Naive thymus-derived CD8-positive, alpha-beta T cell (primary cell): Measurements from ENCODE around the gene COL28A1. TPM values are rescaled to one million over a fixed set of nuclear protein-coding genes. Genes with fewer than 3 reads are reported as not detected.
"Not testable (repeated sequence)": the region's sequence is repeated elsewhere in the genome, so short reads cannot be mapped to it uniquely, and the experiment has no call there.

ENCODE experiments used
- ATAC-seq, 2 donors: fragments of 150-1000 bp; cut with Tn5 transposase in 1 of 2; sonication (Bioruptor Pico), chemical (Tn5 transposase) in 1 of 2; 1 replicate in 1 of 2; 2 replicates in 1 of 2; pipeline ENCODE4 v1.10.0; 2021; ENCODE audit warnings: mild to moderate bottlenecking in 2 of 2, moderate library complexity in 2 of 2
- POLR2A ChIA-PET: fragments of 350-600 bp; sonication (Branson Sonifier 250); formaldehyde crosslinking; loops from one replicate; lab custom pipeline; 2021; ENCODE audit warnings: antibody characterized with exemption; lab: Charles Lee
- DNase-seq, 10 donors: peaks; one replicate each; pipeline versions ENCODE4 v3.0.0 to v3.0.0-alpha.2; 2020 to 2022
- H3K27ac Mint-ChIP-seq, 10 donors: one replicate each; pipeline ENCODE4 v1.8.0; 2020 to 2022; ENCODE audit warnings: mild to moderate bottlenecking in 10 of 10, mixed read lengths in 10 of 10, moderate library complexity in 4 of 10, inconsistent platforms in 1 of 10
- H3K27me3 Mint-ChIP-seq, 5 donors: one replicate each; pipeline ENCODE4 v1.8.0; 2021 to 2022; ENCODE audit warnings: mixed read lengths in 5 of 5
- H3K36me3 Mint-ChIP-seq, 3 donors: one replicate each; pipeline ENCODE4 v1.8.0; 2020 to 2022; ENCODE audit warnings: mixed read lengths in 3 of 3, mild to moderate bottlenecking in 2 of 3, inconsistent platforms in 1 of 3
- H3K4me1 Mint-ChIP-seq, 4 donors: one replicate each; pipeline ENCODE4 v1.8.0; 2021 to 2022; ENCODE audit warnings: mixed read lengths in 4 of 4
- H3K4me3 Mint-ChIP-seq, 10 donors: one replicate each; pipeline ENCODE4 v1.8.0; 2020 to 2022; ENCODE audit warnings: mild to moderate bottlenecking in 10 of 10, mixed read lengths in 10 of 10, moderate library complexity in 6 of 10, inconsistent platforms in 1 of 10
- H3K9me3 Mint-ChIP-seq, 9 donors: one replicate each; pipeline ENCODE4 v1.8.0; 2020 to 2022; ENCODE audit warnings: mixed read lengths in 9 of 9, mild to moderate bottlenecking in 3 of 9, inconsistent platforms in 1 of 9, moderate library complexity in 1 of 9
- polyA plus RNA-seq, 3 donors: library from polyadenylated mRNA; unstranded; fragments of 300-500 nt; fragmentation: Illumina TruSeq; gene quantifications; one replicate each; pipeline ENCODE4 v1.2.3, GENCODE V29; 2021
- total RNA-seq, 8 experiments: library from RNA in 2 of 8; stranded (reverse) in 2 of 8; gene quantifications; one replicate each; pipeline ENCODE4 v1.2.3 and lab custom pipeline; 2021 to 2026

Gene COL28A1
- total and polyA plus RNA-seq, 5 experiments from 2014 or later: 0.33 to 0.91 TPM; not detected in 3

DNA sequence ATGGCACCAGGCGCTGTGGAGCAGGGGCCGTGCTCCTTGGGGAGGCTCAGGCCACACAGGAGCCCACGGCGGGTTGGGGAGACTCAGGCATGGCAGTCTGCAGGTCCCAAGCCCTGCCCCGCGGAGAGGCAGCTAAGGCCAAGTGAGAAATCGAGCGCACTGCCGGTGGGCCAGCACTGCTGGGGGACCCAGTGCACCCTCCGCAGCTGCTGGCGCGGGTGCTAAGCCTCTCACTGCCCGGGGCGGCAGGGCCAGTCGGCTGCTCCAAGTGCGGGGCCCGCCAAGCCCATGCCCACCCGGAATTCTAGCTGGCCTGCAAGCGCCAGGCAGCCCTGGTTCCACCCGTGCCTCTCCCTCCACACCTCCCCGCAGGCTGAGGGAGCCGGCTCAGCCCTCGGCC lies 57.1 kb downstream of the COL28A1 start:
- Mint-ChIP-seq H3K4me1 (no peaks in the 10 kb centered on the region), H3K9me3 (peaks cover 0 to 11% (median 3%) of the 10 kb centered on the region in 9 donors), H3K36me3 (no peaks in the 10 kb centered on the region), H3K27me3 (no peaks in the 10 kb centered on the region), H3K27ac (no peak overlapping the region), H3K4me3 (no peak overlapping the region)
- DNase-seq: no peak
- POLR2A ChIA-PET: no interaction called here
- no peak for ATAC-seq

DNA sequence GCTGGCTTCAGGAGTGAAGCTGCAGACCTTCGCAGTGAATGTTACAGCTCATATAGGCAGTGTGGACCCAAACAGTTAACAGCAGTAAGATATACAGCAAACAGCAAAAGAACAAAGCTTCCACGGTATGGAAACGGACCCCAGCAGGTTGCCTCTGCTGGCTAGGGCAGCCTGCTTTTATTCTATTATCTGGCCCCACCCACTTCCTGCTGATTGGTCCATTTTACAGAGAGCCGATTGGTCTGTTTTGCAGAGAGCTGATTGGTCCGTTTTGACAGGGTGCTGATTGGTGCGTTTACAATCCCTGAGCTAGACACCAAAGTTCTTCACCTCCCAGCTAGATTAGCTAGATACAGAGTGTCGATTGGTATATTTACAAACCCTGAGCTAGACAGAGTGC lies 58.0 kb downstream of the COL28A1 start:
- POLR2A ChIA-PET, DNase-seq, H3K4me1 Mint-ChIP-seq, H3K36me3 Mint-ChIP-seq, H3K27ac Mint-ChIP-seq, H3K9me3 Mint-ChIP-seq, ATAC-seq, H3K27me3 Mint-ChIP-seq, H3K4me3 Mint-ChIP-seq: not testable (repeated sequence)

DNA sequence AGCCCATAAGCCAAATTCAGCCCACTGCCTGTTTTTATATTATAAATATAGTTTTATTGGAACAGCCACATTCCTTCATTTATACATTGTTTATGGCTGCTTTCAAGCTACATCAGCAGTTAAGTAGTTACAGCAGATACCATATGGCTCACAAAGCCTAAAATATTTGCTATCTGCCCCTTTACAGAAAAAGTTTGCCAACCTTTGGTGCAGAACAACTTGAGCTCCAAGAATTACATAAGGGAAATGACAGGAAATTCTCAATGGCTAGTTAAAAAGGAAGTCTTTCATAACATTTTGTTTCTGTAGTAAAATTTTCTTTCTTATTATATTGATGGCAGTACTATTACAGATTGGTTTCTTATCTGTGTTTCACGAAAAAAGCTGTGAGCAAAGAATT lies 59.3 kb downstream of the COL28A1 start:
- no peak for DNase-seq
- no peak overlapping the region for H3K27ac Mint-ChIP-seq
- POLR2A ChIA-PET: no interaction called here
- H3K4me3 Mint-ChIP-seq: no peak overlapping the region
- ATAC-seq: no peak
- no peaks in the 10 kb centered on the region for H3K36me3 Mint-ChIP-seq
- H3K4me1 Mint-ChIP-seq: no peaks in the 10 kb centered on the region
- no peaks in the 10 kb centered on the region for H3K27me3 Mint-ChIP-seq
- H3K9me3 Mint-ChIP-seq: peaks cover 0 to 6% (median 0%) of the 10 kb centered on the region in 9 donors

DNA sequence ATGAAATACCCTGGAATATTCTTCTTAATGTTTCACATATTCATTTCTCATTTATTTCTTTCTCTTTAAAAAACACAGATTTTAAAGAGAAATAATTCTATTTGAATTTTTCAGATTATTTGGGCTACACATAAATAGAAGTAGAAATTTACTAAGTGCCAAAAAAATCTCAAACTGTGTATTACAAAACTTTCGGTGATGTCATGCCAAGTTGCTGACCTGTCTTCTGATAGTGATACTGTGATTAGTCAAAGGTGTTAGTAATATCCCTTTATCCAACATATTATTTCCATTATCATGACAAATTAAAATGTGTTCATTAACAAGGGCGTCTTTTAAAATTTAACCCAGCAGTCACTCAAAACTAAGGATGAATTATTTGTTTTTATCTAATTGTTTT lies 60.1 kb downstream of the COL28A1 start:
- Mint-ChIP-seq H3K9me3 (peaks cover 0 to 6% (median 0%) of the 10 kb centered on the region in 9 donors), H3K4me3 (no peak overlapping the region), H3K4me1 (no peaks in the 10 kb centered on the region), H3K27ac (no peak overlapping the region), H3K27me3 (no peaks in the 10 kb centered on the region), H3K36me3 (no peaks in the 10 kb centered on the region)
- DNase-seq (no peak), ATAC-seq (no peak)
- POLR2A ChIA-PET: no interaction called here

DNA sequence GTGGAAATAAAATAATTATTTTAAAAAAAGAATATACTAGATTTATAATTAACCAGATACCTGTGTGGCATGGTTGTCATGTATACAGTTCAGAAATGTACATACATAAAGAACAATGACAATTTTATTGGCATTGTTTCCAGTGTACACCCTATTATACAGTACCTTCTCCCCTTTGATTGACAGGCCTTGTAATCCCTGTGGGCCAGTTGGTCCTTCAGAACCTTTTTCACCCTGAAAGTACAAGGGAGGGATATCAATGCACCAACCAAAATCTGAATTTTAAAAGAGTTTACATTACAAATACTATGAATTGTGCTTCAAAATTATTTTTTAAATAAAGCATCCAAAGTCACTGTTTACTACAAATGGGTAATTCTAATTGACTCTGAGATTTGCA lies 61.2 kb downstream of the COL28A1 start:
- no peak overlapping the region for H3K27ac Mint-ChIP-seq
- H3K9me3 Mint-ChIP-seq: peaks cover 0 to 6% (median 0%) of the 10 kb centered on the region in 9 donors
- POLR2A ChIA-PET: no interaction called here

DNA sequence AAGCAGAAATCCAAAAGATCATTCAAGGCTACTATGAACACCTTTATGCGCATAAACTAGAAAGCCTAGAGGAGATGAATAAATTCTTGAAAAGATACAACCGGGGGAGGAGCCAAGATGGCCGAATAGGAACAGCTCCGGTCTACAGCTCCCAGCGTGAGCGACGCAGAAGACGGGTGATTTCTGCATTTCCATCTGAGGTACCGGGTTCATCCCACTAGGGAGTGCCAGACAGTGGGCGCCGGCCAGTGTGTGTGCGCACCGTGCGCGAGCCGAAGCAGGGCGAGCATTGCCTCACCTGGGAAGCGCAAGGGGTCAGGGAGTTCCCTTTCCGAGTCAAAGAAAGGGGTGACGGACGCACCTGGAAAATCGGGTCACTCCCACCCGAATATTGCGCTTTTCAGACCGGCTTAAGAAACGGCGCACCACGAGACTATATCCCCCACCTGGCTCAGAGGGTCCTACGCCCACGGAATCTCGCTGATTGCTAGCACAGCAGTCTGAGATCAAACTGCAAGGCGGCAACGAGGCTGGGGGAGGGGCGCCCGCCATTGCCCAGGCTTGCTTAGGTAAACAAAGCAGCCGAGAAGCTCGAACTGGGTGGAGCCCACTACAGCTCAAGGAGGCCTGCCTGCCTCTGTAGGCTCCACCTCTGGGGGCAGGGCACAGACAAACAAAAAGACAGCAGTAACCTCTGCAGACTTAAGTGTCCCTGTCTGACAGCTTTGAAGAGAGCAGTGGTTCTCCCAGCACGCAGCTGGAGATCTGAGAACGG lies 70.5 kb downstream of the COL28A1 start:
- H3K4me3 Mint-ChIP-seq, ATAC-seq, H3K27ac Mint-ChIP-seq, H3K27me3 Mint-ChIP-seq, POLR2A ChIA-PET, H3K4me1 Mint-ChIP-seq, DNase-seq: not testable (repeated sequence)
- Mint-ChIP-seq H3K9me3 (peaks cover 0 to 16% (median 6%) of the 10 kb centered on the region in 9 donors), H3K36me3 (peaks cover 0 to 11% (median 4%) of the 10 kb centered on the region in 3 donors)

More for the DNA sequence above, 61.2 kb downstream of the COL28A1 start:
- Mint-ChIP-seq H3K36me3 (no peaks in the 10 kb centered on the region), H3K4me3 (no peak overlapping the region), H3K4me1 (no peaks in the 10 kb centered on the region), H3K27me3 (no peaks in the 10 kb centered on the region)
- DNase-seq (no peak), ATAC-seq (no peak)

DNA sequence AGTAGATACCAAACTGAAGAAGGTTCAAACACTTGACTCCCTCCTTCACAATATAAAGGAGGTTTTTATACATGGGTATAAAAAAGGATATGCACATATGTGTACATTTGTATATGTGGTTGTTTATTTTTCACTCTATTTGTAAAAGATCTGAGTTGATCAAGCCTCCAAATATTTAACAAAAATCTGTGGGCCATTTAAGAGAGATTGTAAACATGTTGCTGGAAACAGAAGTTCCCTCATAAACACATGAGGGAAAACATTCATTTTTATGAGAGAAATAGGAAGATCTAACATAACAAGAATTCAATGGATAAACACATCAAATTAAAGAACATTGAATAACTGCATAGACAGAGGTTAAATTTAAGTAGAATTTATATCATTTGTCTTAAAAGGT lies 81.7 kb downstream of the COL28A1 start:
- Mint-ChIP-seq H3K36me3 (peaks cover 0 to 21% (median 9%) of the 10 kb centered on the region in 3 donors), H3K27ac (no peak overlapping the region), H3K9me3 (peaks cover 1 to 23% (median 11%) of the 10 kb centered on the region in 9 donors), H3K4me3 (no peak overlapping the region), H3K27me3 (no peaks in the 10 kb centered on the region), H3K4me1 (no peaks in the 10 kb centered on the region)
- DNase-seq (no peak), ATAC-seq (no peak)
- POLR2A ChIA-PET: no interaction called here

DNA sequence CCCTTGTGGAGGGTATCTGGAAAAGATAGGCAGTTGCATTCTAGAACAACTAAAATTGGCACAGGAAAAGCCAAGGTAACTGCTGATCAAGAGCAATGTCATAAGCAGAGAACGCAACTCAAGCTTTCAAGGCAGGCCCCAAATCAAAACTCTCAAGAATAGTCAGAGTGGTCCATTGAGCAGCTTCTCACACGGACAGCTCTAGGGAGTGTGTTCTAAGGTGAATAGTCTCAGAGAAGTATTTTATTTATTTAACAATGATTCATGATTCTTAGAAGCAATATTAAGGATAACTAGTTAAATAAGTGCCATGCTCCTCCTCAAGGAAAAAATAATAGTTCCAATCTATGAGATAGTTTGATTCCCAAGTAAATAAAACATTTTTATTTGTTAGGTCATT lies 83.0 kb downstream of the COL28A1 start:
- POLR2A ChIA-PET: no interaction called here
- Mint-ChIP-seq H3K9me3 (peaks cover 7 to 36% (median 22%) of the 10 kb centered on the region in 9 donors), H3K36me3 (peaks cover 0 to 27% (median 17%) of the 10 kb centered on the region in 3 donors), H3K27me3 (no peaks in the 10 kb centered on the region), H3K4me1 (no peaks in the 10 kb centered on the region), H3K4me3 (no peak overlapping the region), H3K27ac (no peak overlapping the region)
- DNase-seq (no peak), ATAC-seq (no peak)

DNA sequence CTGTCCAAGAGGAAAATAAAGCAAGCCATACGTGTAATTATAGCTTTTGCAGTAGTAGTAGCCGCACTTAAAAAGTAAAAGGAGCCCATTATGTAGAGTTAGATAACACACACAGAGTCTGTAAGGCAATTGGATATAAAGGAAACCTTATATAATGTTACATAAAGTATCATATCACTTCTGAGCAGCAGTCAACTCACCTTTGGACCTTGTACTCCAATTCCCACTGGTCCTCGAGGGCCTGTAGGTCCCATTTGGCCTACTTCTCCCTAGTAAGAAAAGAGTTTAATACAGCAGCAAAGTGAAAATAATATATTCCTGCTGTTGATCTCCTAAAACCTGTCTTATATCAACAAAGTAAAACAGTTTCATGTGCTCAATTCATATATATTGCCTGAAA lies 83.6 kb downstream of the COL28A1 start:
- peaks cover 8 to 41% (median 22%) of the 10 kb centered on the region in 9 donors for H3K9me3 Mint-ChIP-seq
- no peak for ATAC-seq
- no peaks in the 10 kb centered on the region for H3K27me3 Mint-ChIP-seq
- no peak overlapping the region for H3K4me3 Mint-ChIP-seq
- no peak for DNase-seq
- H3K4me1 Mint-ChIP-seq: no peaks in the 10 kb centered on the region
- no peak overlapping the region for H3K27ac Mint-ChIP-seq
- POLR2A ChIA-PET: no interaction called here
- peaks cover 0 to 27% (median 19%) of the 10 kb centered on the region in 3 donors for H3K36me3 Mint-ChIP-seq

DNA sequence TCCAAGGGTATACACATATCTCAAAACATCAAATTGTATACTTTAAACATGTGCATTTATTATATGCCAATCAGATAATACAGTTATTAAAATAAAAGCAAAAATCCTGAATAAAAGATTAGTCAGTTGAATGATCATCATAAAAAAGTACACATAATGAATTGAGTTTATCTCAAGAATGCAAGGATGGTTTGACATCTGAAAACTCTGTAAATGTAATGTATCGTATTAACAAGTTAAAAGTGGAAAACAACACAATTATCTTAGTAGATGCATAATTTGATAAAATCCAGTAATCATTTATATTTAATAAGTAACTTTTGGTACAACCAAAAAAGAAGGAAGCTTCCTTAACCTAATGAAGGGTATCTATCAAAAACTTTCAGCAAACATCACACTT lies 86.6 kb downstream of the COL28A1 start:
- H3K4me1 Mint-ChIP-seq: peaks cover 0 to 8% (median 4%) of the 10 kb centered on the region in 4 donors
- no peaks in the 10 kb centered on the region for H3K27me3 Mint-ChIP-seq
- H3K27ac Mint-ChIP-seq: no peak overlapping the region
- no peak for ATAC-seq
- no peak for DNase-seq
- POLR2A ChIA-PET: no interaction called here
- H3K9me3 Mint-ChIP-seq: peaks cover 11 to 61% (median 35%) of the 10 kb centered on the region in 9 donors
- H3K4me3 Mint-ChIP-seq: no peak overlapping the region
- H3K36me3 Mint-ChIP-seq: peaks cover 0 to 36% (median 30%) of the 10 kb centered on the region in 3 donors

DNA sequence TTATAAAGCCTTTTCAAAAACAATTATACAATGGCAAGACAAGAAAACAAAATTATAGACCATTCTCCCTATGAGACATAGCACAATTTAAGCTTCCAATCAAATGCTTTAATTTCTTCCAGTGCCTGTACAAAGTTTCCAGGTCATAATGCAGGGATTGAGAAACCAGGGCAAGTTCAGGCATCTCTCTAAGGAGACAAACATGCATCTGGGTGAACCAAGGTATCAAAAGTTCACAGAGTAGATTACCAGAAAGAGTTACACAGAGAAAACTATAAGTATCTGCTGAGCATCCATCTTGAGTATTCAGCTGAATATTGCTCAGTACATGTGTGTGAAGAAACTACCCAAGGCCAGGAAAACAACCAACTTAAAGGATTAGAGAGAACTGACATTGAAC lies 89.1 kb downstream of the COL28A1 start:
- Mint-ChIP-seq H3K27me3 (no peaks in the 10 kb centered on the region), H3K27ac (no peak overlapping the region), H3K36me3 (peaks cover 0 to 44% (median 30%) of the 10 kb centered on the region in 3 donors), H3K4me1 (peaks cover 2 to 19% (median 13%) of the 10 kb centered on the region in 4 donors), H3K4me3 (no peak overlapping the region), H3K9me3 (peaks cover 13 to 61% (median 37%) of the 10 kb centered on the region in 9 donors)
- ATAC-seq (no peak), DNase-seq (no peak)
- POLR2A ChIA-PET: no interaction called here

DNA sequence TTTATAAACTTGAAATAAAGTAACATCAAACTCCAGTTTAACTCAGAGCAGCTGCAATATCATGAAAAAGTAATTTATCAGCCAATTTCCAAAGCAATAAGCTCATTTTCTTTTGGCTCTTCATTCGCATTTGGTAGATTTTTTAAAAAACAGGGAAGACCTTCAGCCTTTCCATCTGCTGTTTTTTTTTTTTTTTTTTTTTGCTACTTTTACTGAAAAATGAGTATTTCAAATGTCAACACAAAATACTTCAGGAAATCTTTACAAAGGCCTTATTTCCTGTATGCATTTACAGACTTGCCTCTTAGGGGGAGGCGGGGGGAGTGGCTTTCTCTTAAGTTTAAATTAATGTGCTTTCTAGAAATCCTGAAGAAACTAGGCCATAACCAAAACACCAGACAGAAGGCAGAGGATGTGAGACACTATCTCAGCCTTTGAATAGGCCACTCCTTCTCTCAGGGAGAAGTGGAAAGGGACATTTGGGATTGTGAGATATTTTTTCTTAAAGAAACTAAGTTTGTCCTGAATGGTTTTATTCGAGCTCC lies 91.8 kb downstream of the COL28A1 start:
- no peaks in the 10 kb centered on the region for H3K27me3 Mint-ChIP-seq
- DNase-seq (peak in 1 of 10 donors; percentile 4), ATAC-seq (no peak)
- peaks cover 0 to 34% (median 24%) of the 10 kb centered on the region in 3 donors for H3K36me3 Mint-ChIP-seq
- peaks cover 7 to 40% (median 23%) of the 10 kb centered on the region in 9 donors for H3K9me3 Mint-ChIP-seq
- POLR2A ChIA-PET: no interaction called here
- H3K4me1 Mint-ChIP-seq: peaks cover 2 to 19% (median 13%) of the 10 kb centered on the region in 4 donors
- H3K4me3 Mint-ChIP-seq: peak overlapping the region in 4 of 10 donors; percentile 16 to 64 (median 44)
- H3K27ac Mint-ChIP-seq: peak overlapping the region; percentile 60 to 90 (median 84)

DNA sequence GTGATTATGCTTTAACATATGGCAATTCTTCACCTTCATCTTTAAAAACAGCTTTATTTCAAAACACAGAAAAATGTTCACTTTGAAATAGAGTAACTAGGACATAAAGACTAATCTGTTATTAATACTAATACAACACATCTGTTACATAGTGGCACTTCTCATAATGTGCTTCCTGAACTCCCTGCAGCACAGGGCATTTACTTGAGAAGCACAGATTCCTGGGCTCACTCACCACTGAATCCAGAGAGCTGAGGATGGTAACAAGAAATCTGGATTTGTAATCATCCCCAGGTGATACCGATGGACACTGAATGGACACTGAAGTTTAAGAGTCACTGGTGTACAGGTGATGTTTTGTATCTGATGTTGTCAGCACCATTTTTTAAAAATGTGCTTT lies 96.1 kb downstream of the COL28A1 start:
- POLR2A ChIA-PET: no interaction called here
- no peaks in the 10 kb centered on the region for H3K27me3 Mint-ChIP-seq
- no peak overlapping the region for H3K4me3 Mint-ChIP-seq
- H3K27ac Mint-ChIP-seq: no peak overlapping the region
- no peak for ATAC-seq
- H3K36me3 Mint-ChIP-seq: peaks cover 0 to 14% (median 4%) of the 10 kb centered on the region in 3 donors
- peaks cover 2 to 16% (median 13%) of the 10 kb centered on the region in 4 donors for H3K4me1 Mint-ChIP-seq
- peaks cover 0 to 10% (median 2%) of the 10 kb centered on the region in 9 donors for H3K9me3 Mint-ChIP-seq
- DNase-seq: no peak
